ENCODE results near the gene ATP8A2. TPM values are rescaled to one million over a fixed set of nuclear protein-coding genes. Genes with fewer than 3 reads are reported as not detected.

Gene ATP8A2
- total RNA-seq, 4 donors from 2014 or later = 0.16 to 0.54 (median 0.26) TPM

- ATAC-seq = peak; percentile 63
- 12 to 23% methylated on average over 7 to 8 of the region's 8 CpGs for WGBS, 2 donors (ENCODE audit: low coverage in 1 of 2)
- H3K27ac ChIP-seq = no peak overlapping the region
- H3K4me3 ChIP-seq = no peak overlapping the region
- H3K4me1 ChIP-seq = no peaks in the 10 kb centered on the region
- no peaks in the 10 kb centered on the region for H3K9me3 ChIP-seq
- peak in 3 of 4 experiments; percentile 58 to 74 (median 61) for TF ChIP-seq CTCF (IDR thresholded peaks at IDR 0.05)
- no peak for TF ChIP-seq EP300 (IDR thresholded peaks at IDR 0.05)
- TF ChIP-seq POLR2A (IDR thresholded peaks at IDR 0.05) = no peak
- TF ChIP-seq POLR2AphosphoS5 (IDR thresholded peaks at IDR 0.05) = no peak
- H3K27me3 ChIP-seq = peaks cover 33% of the 10 kb centered on the region
- H3K36me3 ChIP-seq = no peaks in the 10 kb centered on the region
These were observed 202.9 kb downstream of the ATP8A2 start for GRCh38 chr13:25574437-25575411.

GRCh38 chr13:25575562-25575961 is 203.8 kb downstream of the ATP8A2 start:
- H3K4me1 ChIP-seq = no peaks in the 10 kb centered on the region
- no peak for ATAC-seq
- WGBS, 2 donors (ENCODE audit: low coverage in 1 of 2) = 38 to 39% methylated on average over 4 to 5 of the region's 5 CpGs
- TF ChIP-seq CTCF (IDR thresholded peaks at IDR 0.05) = no peak
- no peak for TF ChIP-seq POLR2A (IDR thresholded peaks at IDR 0.05)
- no peak overlapping the region for H3K4me3 ChIP-seq
- H3K36me3 ChIP-seq = no peaks in the 10 kb centered on the region
- H3K27ac ChIP-seq = no peak overlapping the region
- no peaks in the 10 kb centered on the region for H3K9me3 ChIP-seq
- H3K27me3 ChIP-seq = peaks cover 34% of the 10 kb centered on the region

- Histone ChIP-seq H3K27ac (no peak overlapping the region), H3K9me3 (no peaks in the 10 kb centered on the region), H3K27me3 (peaks cover 28% of the 10 kb centered on the region), H3K4me1 (no peaks in the 10 kb centered on the region), H3K36me3 (no peaks in the 10 kb centered on the region), H3K4me3 (no peak overlapping the region)
- ATAC-seq = no peak
- no peak for TF ChIP-seq EP300 (IDR thresholded peaks at IDR 0.05)
- TF ChIP-seq POLR2AphosphoS5 (IDR thresholded peaks at IDR 0.05) = no peak
- TF ChIP-seq POLR2A (IDR thresholded peaks at IDR 0.05) = no peak
- TF ChIP-seq CTCF (IDR thresholded peaks at IDR 0.05) = no peak
- 58 to 89% methylated on average over 1 to 2 of the region's 2 CpGs for WGBS, 2 donors (ENCODE audit: low coverage in 1 of 2)
These were observed 206.8 kb downstream of the ATP8A2 start for GRCh38 chr13:25578526-25578925.

GRCh38 chr13:25579221-25579620 is 207.4 kb downstream of the ATP8A2 start:
- H3K27me3 ChIP-seq = peaks cover 21% of the 10 kb centered on the region
- no peak overlapping the region for H3K27ac ChIP-seq
- H3K9me3 ChIP-seq = no peaks in the 10 kb centered on the region
- WGBS, 2 donors (ENCODE audit: low coverage in 1 of 2) = 84 to 97% methylated on average over 4 to 6 of the region's 8 CpGs
- no peak for ATAC-seq
- no peaks in the 10 kb centered on the region for H3K36me3 ChIP-seq
- TF ChIP-seq CTCF (IDR thresholded peaks at IDR 0.05) = no peak
- no peak for TF ChIP-seq POLR2AphosphoS5 (IDR thresholded peaks at IDR 0.05)
- TF ChIP-seq EP300 (IDR thresholded peaks at IDR 0.05) = no peak
- TF ChIP-seq POLR2A (IDR thresholded peaks at IDR 0.05) = no peak
- H3K4me1 ChIP-seq = no peaks in the 10 kb centered on the region
- H3K4me3 ChIP-seq = no peak overlapping the region

- Histone ChIP-seq H3K4me1 (no peaks in the 10 kb centered on the region), H3K4me3 (no peak overlapping the region), H3K9me3 (no peaks in the 10 kb centered on the region), H3K27me3 (peaks cover 9% of the 10 kb centered on the region), H3K36me3 (no peaks in the 10 kb centered on the region), H3K27ac (no peak overlapping the region)
- TF ChIP-seq CTCF (IDR thresholded peaks at IDR 0.05) (no peak), POLR2A (IDR thresholded peaks at IDR 0.05) (no peak), POLR2AphosphoS5 (IDR thresholded peaks at IDR 0.05) (no peak), EP300 (IDR thresholded peaks at IDR 0.05) (no peak)
- no peak for ATAC-seq
- WGBS, 2 donors (ENCODE audit: low coverage in 1 of 2) = 83 to 90% methylated on average over 2 of the region's 2 CpGs
These were observed 209.6 kb downstream of the ATP8A2 start for GRCh38 chr13:25581351-25581750.
